Eye (tissue), 1 donor: Measurements from ENCODE around the gene FSD2.
A peak's percentile ranks its signal among the peaks of the same experiment; 100 is the strongest.
"Not testable (repeated sequence)": the region's sequence is repeated elsewhere in the genome, so short reads cannot be mapped to it uniquely, and the experiment has no call there.

Experiments used
- DNase-seq: peaks from one replicate; pipeline ENCODE4 v3.0.0-alpha.2; 2015

The FSD2 gene

GRCh38 chr15:82829234-82829633 lies 23.4 kb upstream of the FSD2 start:
- DNase-seq, result no peak

- DNase-seq, result no peak
Measured at GRCh38 chr15:82828075-82828474, 22.2 kb upstream of the FSD2 start.

- no peak for DNase-seq
Measured at GRCh38 chr15:82823049-82823448, 17.2 kb upstream of the FSD2 start.

DNA sequence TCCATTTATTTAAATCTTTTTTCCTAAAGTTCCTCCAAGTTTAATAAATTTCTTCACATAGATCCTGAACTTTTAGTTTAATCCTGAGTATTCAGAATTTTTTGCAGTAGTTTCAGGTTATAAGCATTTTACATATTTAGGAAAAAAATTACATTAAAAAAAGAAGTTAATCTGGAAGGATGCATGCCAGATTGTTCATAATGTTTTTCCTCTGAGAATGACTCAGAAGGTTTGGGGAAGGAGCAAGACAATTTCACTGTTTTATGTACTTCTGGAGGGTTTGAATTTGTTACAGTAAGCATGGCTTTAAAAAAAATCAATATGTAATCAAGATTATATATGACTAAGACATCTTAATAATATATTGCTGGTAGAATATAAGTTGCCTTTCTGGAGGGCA lies 16.0 kb upstream of the FSD2 start:
- not testable (repeated sequence) for DNase-seq

GRCh38 chr15:82821396-82821795 lies 15.5 kb upstream of the FSD2 start:
- not testable (repeated sequence) for DNase-seq

DNA sequence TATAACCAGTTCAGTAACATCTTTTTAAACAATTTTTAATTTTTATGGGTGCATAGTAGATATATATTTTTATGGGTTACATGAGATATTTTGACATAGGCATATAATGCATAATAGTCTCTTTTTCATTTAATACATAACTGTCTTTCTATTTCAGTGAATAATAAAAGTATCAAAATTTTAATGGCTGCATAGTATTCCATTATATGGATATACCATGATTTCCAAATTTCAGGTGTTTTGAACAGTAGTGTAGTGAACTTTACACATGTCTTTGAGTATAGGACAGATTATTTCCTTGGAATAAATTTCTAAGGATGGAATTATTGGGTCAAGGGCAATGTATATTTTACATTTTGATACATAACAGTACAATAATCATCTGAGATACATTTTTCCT lies 14.3 kb upstream of the FSD2 start:
- no peak for DNase-seq

DNA sequence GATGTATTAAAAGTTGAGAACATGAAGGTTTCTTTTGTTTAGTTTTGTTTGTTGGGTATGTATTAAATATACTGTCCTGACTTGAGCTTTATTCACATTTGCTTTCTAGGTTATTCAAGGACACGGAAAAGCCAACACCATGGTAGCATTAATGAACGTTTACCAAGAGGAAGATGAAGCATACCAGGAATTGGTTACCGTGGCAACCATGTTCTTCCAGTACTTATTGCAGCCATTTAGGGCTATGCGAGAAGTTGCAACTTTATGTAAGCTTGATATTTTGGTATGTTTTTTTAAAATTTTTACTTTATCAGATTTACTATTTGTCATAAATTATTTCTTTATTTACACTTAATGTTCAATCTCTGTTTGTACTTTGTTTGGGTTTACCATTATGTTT lies 7.1 kb upstream of the FSD2 start:
- no peak for DNase-seq

DNA sequence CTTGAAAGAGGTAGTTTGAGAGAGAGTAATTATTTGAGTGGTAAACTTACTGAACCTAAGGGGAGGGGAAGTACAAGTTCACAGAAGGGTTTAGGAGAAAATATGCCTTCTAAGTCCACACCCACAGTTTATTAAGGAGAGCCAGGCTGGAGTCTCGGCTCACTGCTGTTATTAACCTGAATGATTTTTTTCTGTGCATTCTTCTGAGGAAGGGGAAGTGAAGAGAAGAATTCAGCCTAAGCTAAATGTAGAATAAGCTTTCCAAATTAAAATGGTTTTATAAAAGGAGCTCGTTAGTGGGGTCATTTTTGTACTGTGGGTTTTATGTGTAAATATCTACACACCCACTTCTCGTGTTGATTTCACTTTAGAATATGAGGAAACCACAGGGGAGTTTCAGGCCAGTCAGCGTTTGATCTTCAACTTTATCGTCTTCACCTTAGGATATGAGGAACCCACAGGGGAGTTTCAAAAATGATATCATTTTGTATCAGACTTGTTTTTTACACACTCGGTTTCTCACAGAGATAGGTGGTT lies 5.1 kb upstream of the FSD2 start:
- no peak for DNase-seq

DNA sequence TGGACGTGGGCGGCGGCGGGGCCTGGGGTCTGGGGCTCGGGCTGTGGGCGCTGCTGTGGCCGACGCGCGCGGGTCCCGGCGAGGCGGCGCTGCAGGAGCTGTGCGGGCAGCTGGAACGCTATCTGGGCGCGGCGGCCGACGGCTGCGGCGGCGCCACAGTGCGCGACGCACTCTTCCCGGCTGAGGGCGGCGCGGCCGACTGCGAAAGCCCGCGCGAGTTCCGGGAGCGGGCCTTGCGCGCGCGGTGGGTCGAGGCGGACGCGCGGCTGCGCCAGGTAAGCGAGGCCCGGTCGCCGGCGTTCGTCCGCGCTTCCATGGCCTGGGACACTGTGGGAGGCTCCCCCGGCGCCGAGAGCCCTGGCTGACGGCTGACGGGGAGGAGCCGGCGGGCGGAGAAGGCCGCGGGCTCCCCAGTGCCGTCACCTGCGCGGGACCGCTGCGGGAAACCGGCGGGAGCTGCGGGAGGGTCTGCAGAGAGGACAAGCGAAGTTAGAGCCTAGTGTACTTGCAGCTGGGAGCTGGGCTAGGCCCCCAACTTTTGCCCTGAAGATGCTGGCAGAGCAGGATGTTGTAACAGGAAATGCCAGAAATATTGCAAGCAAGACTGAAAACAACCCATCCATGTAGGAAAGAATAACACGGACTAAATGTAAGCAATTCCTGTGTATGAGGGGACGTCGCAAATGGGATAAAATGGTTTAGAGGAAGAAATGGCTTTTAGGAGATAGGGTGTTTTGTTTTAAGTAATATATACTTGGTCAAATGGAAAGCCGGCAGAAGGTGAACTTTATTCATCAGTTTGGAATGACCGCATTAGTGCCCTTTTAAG lies 4.4 kb upstream of the FSD2 start:
- DNase-seq, result peak; percentile 74

DNA sequence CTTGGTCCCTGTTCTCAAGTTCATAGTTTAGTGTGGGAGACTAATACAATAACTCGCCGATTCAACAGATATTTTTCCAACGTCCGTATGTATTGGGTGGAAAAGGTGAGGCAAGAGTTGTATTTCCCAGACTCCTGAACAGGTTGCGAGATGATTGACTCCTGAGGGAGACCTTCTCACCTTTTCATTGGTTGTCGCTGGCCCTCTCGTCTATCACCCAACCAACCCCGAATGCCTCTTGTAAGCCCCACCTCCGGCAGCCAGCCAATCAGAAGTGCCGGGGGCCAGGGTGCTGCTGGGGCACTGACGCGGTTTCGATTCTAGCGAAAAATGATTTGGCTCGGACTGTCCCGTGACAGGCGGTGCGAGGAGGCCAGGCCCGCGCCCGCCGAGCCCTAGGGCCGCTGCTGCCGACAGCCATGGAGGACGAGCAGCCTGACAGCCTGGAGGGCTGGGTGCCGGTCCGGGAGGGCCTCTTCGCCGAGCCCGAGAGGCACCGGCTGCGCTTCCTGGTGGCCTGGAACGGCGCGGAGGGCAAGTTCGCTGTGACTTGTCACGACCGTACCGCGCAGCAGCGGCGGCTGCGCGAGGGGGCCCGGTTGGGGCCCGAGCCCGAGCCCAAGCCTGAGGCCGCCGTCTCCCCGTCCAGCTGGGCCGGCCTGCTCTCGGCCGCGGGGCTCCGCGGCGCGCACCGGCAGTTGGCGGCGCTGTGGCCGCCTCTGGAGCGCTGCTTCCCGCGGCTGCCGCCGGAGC lies 3.6 kb upstream of the FSD2 start, which contains the start of gene WHAMM:
Gene WHAMM, plus strand, starts transcription at position 321 of the 753 bp plus-strand sequence. Its CDS starts 99 bp downstream, at position 420.
- peak; percentile 99 for DNase-seq

GRCh38 chr15:82808634-82809041 lies 2.8 kb upstream of the FSD2 start:
- DNase-seq, result no peak

DNA sequence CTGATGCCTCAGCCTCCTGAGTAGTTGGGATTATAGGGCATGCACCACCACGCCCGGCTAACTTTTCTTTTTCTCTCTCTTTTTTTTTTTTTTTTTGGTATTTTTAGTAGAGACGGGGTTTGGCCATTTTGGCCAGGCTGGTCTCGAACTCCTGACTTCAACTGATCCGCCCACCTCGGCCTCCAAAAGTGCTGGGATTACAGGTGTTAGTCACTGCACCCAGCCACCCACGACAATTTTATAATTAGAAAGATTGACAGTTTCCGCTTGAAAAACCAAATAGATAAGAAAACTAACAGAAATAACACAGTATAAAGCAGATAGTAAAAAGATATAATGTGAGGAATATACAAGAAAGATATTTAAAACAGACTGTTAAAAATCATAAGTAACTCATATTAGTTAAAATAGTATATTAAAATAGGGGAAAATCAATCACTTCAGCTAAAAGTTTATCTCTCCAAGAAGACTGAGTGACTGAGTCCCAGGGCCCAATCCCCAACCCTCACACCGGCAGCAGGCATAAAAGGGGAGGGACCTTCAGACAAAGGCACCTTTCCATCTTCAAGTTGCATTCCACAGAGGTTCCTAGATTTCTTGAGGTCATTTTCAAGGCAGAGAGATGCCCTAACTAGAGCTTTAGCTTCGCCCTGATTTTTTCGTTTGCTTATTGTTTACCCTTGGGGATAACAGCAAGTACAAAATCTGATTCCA lies 2.2 kb upstream of the FSD2 start:
- DNase-seq, result no peak

GRCh38 chr15:82804575-82804949 lies 1.3 kb downstream of the FSD2 start:
- no peak for DNase-seq

- DNase-seq, result no peak
Measured at GRCh38 chr15:82803793-82804574, 1.9 kb downstream of the FSD2 start.

DNA sequence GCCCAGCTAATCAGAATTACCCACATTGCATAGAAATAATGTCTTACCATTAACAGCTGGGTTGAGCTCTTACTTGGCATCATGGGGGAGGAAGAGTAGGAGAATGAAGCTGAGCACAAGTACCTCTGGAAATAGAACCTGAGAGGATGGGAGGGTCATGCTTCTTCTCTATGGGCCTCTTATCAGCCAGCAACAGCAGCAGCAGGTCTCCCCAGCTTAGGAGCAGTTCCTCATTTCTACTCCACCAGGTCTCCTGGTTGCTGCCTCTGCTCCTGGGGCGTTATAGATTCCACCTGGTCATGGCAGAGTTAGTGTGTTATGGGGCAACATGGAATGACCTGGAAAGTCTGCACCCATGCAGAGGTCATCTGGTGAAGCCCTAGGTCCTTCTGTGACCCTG lies 3.4 kb downstream of the FSD2 start:
- no peak for DNase-seq

- DNase-seq, result no peak
Measured at GRCh38 chr15:82799183-82799841, 6.6 kb downstream of the FSD2 start.

DNA sequence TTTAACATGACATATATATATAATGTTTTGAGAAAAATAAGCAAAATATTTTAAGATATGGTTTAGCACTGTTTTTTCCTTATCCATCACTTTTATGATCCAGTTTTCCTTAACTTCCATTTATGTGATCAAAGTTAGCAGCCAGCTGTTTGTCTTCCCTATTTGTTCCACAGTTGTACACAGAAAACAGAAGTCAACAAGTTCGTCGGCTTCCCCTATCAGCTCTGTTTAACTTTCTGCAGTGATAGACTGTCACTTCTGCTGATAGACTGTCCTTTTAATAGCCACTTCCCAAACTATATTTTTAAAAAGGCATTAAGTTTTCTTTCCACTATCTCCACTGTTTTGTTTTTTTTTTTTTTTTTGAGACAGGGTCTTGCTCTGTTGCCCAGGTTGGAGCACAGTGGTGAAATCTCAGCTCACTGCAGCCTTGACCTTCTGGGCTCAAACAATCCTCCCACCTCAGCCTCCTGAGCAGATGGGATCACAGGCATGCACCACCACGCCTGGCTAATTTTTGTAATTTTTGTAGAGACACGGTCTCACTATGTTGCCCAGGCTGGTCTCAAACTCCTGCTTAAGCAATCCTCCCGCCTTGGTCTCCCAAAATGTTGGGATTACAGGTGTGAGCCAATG lies 7.2 kb downstream of the FSD2 start:
- DNase-seq, result no peak

DNA sequence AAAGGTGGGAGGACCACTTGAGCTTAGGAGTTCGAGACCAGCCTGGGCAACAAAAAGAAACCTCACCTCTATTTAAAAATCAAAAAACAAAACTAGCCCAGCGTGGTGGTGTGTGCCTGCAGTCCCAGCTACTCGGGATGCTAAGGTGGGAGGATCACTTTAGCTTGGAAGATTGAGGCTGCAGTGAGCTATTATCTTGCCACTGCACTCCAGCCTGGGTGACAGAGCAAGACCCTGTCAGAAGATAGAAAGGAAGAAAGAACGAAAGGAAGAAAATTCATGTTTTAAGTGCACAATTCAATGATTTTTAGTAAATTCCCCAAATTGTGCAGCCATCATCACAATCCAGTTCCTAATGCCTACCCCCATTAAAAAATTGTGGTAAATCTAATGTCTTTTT lies 7.8 kb downstream of the FSD2 start:
- no peak for DNase-seq

DNA sequence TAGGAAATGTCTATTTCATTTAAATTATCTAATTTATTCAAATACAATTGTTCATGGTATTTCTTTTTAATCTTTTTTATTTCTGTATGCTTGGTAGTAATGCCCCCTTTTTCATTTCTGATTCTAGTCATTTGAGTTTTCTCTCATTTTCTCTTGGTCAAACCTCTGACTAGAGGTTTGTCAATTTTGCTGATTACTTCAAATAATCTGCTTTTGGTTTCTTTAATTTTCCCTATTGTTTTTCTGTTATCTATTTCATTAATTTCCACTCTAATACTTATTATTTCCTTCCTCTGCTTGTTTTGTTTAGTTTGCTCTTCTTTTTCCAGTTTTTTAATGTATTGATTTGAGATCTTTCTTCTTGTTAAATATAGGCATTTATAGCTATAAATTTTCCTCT lies 12.1 kb downstream of the FSD2 start:
- DNase-seq, result no peak

- no peak for DNase-seq
Measured at GRCh38 chr15:82792068-82792467, 13.8 kb downstream of the FSD2 start.

DNA sequence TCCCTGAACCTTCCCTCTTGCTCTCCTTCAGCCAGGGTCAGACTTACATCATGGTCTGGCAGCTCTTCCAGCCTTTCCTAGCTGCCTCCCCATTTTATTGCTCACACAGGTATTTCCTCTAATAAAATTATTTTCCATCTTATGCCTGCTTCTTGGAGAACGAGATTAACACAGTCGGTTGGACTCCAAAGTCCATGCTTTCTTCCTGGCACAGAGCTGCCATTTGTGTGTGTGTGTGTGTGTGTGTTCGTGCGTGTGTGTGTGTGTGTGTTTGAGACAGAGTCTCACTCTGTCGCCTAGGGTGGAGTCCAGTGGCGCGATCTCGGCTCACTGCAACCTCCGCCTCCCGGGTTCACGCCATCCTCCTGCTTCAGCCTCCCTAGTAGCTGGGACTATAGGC lies 15.5 kb downstream of the FSD2 start:
- no peak for DNase-seq
